A673 (cell line): Measurements from ENCODE around the gene SYNRG. TPM values are rescaled to one million over a fixed set of nuclear protein-coding genes. Genes with fewer than 3 reads are reported as not detected.

ENCODE experiments used
- BruUV-seq: library from RNA; stranded (reverse); fragments of 400-500 nt; replicated peaks from 2 replicates; lab custom pipeline; 2021; lab: Mats Ljungman, UMichigan
- CTCF ChIA-PET: fragments of 300-600 bp; sonication (Branson Sonifier 250); formaldehyde crosslinking; loops from one replicate; lab custom pipeline; 2022; ENCODE audit warnings: antibody characterized with exemption; lab: Charles Lee
- POLR2A ChIA-PET: fragments of 300-600 bp; sonication (Branson Sonifier 250); formaldehyde crosslinking; loops from one replicate; lab custom pipeline; 2022; ENCODE audit warnings: antibody characterized with exemption; ENCODE audit not compliant: low non-redundant PET; lab: Charles Lee
- DNase-seq: peaks from one replicate; pipeline ENCODE4 v3.0.0-alpha.2; 2015; ENCODE audit warnings: low spot score
- H3K27ac ChIP-seq: fragments of 200-600 bp; sonication (generic); 2 replicates; pipeline ENCODE4 v1.5.1; 2016; ENCODE audit warnings: mixed run types, low read depth, mild to moderate bottlenecking, mixed read lengths, antibody characterized with exemption, low read length; ENCODE audit not compliant: poor library complexity, severe bottlenecking
- H3K27me3 ChIP-seq: fragments of 200-600 bp; sonication (generic); replicated peaks from 2 replicates; pipeline ENCODE4 v1.6.1; 2017; ENCODE audit warnings: mixed run types, low read depth, mild to moderate bottlenecking, mixed read lengths, antibody characterized with exemption, low read length; ENCODE audit not compliant: insufficient read depth, poor library complexity
- H3K36me3 ChIP-seq: fragments of 200-600 bp; sonication (generic); 2 replicates; pipeline ENCODE4 v1.6.1; 2016; ENCODE audit warnings: mixed run types, mild to moderate bottlenecking, mixed read lengths, antibody characterized with exemption, low read length; ENCODE audit not compliant: insufficient read depth, poor library complexity, severe bottlenecking
- H3K4me1 ChIP-seq: fragments of 200-600 bp; sonication (generic); 2 replicates; pipeline ENCODE4 v1.6.1; 2017; ENCODE audit warnings: mixed run types, mild to moderate bottlenecking, mixed read lengths, antibody characterized with exemption, low read length; ENCODE audit not compliant: insufficient read depth, poor library complexity, severe bottlenecking
- H3K4me3 ChIP-seq: fragments of 200-600 bp; sonication (generic); 2 replicates; pipeline ENCODE4 v1.5.1; 2016; ENCODE audit warnings: low read depth, mixed run types, mild to moderate bottlenecking, mixed read lengths, low read length; ENCODE audit not compliant: poor library complexity, severe bottlenecking
- H3K9me3 ChIP-seq: fragments of 200-600 bp; sonication (generic); 2 replicates; pipeline ENCODE4 v1.6.1; 2016; ENCODE audit warnings: mixed run types, low read depth, mild to moderate bottlenecking, mixed read lengths, antibody characterized with exemption, low read length; ENCODE audit not compliant: poor library complexity, severe bottlenecking
- CTCF ChIP-seq: fragments of 300-800, 200-600 bp; sonication (generic); conservative IDR thresholded peaks from 2 replicates; pipeline ENCODE4 v1.5.1; 2017; ENCODE audit warnings: low read depth, mild to moderate bottlenecking, antibody characterized with exemption, low read length, moderate library complexity, mixed read lengths
- EZH2 ChIP-seq: fragments of 200-600 bp; sonication (generic); IDR thresholded peaks from 2 replicates; pipeline ENCODE4 v1.6.1; 2017; ENCODE audit warnings: borderline replicate concordance, low read depth, mild to moderate bottlenecking, mixed read lengths, antibody characterized with exemption, low read length; ENCODE audit not compliant: poor library complexity, severe bottlenecking
- intact Hi-C: fragments of 100-400 bp; cut with micrococcal nuclease; formaldehyde crosslinking; loops from one replicate; pipeline ENCODE4 v1.10.0; 2022; ENCODE audit not compliant: unreplicated experiment
- total RNA-seq: library from RNA; stranded (reverse); gene quantifications from 2 replicates; pipeline ENCODE4 v1.2.3, GENCODE V29; 2021

SYNRG gene
- total RNA-seq, 1 experiment from 2014 or later: 22.5 TPM

GRCh38 chr17:37518826-37519225 is 90.4 kb downstream of the SYNRG start:
- H3K27me3 ChIP-seq: no peaks in the 10 kb centered on the region
- no peak for DNase-seq
- TF ChIP-seq EZH2 (no peak), CTCF (no peak)
- ChIA-PET CTCF (no interaction called here), POLR2A (no interaction called here)
- intact Hi-C loops: no loop called here
- H3K4me3 ChIP-seq: no peak overlapping the region
- peaks cover 3% of the 10 kb centered on the region for H3K36me3 ChIP-seq
- no TSS peak for BruUV-seq
- no peak overlapping the region for H3K27ac ChIP-seq
- no peaks in the 10 kb centered on the region for H3K4me1 ChIP-seq
- H3K9me3 ChIP-seq: no peaks in the 10 kb centered on the region

DNA sequence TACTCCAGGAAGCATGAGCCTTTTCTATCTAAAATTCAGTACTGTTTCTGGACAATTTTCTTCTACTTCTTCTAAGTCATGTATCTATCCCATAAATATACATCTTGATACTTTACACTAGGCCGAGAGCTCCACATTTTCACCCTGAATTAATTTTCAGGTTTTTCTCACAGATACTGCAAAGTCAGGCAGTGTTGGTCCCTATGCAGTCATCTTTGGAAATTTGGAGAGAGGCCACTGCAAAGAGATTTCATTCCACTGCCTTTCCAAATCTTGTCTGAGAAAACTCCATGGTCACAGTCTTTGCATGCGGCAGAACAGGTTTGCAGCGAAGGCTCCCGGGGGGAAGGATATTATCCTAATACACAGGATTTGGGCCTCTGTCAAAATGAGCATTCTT is 91.3 kb downstream of the SYNRG start:
- Histone ChIP-seq H3K4me1 (no peaks in the 10 kb centered on the region), H3K9me3 (no peaks in the 10 kb centered on the region), H3K27ac (no peak overlapping the region), H3K36me3 (peaks cover 3% of the 10 kb centered on the region), H3K4me3 (no peak overlapping the region), H3K27me3 (no peaks in the 10 kb centered on the region)
- DNase-seq: no peak
- ChIA-PET POLR2A (no interaction called here), CTCF (no interaction called here)
- intact Hi-C loops: no loop called here
- no peak for TF ChIP-seq EZH2
- no peak for TF ChIP-seq CTCF
- BruUV-seq: no TSS peak

DNA sequence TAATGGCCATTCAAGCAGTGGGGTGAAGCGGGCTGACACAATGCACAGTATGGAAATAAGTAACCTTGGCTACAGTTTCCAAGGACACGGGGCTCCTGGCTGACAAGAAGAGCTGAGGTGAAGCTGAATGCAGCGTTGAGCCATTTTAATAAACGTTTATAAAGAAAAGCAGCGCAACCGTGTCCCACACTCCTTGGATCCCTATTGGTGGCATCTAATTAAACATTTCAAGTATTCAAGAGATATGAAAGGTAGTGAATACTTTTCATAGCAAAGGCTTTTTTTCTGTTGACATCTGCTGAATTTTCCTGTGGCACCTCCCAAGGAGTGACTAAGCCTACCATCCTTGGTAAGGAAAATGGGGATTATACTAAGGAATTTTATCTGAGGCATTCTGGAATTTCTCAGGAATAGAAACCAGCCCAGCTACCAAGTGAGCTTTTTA is 93.1 kb downstream of the SYNRG start:
- H3K4me3 ChIP-seq: no peak overlapping the region
- no peak for DNase-seq
- H3K36me3 ChIP-seq: peaks cover 3% of the 10 kb centered on the region
- H3K4me1 ChIP-seq: no peaks in the 10 kb centered on the region
- BruUV-seq: no TSS peak
- CTCF ChIA-PET: interaction anchor here (0.7 kb wide), 1 partner anchor 831 kb away, joined by 4 read pairs; no protein-coding TSS in a partner anchor
- TF ChIP-seq CTCF (no peak), EZH2 (no peak)
- POLR2A ChIA-PET: interaction anchor here (0.6 kb wide), 1 partner anchor 18 kb away, joined by 4 read pairs; no protein-coding TSS in a partner anchor
- intact Hi-C loops: no loop called here
- H3K27ac ChIP-seq: no peak overlapping the region
- H3K9me3 ChIP-seq: no peaks in the 10 kb centered on the region
- H3K27me3 ChIP-seq: no peaks in the 10 kb centered on the region
